Natural killer cell (primary cell): ENCODE results near the gene CC2D1A. TPM values are rescaled to one million over a fixed set of nuclear protein-coding genes. Genes with fewer than 3 reads are reported as not detected.
"Not testable (repeated sequence)": the region's sequence is repeated elsewhere in the genome, so short reads cannot be mapped to it uniquely, and the experiment has no call there.

Source experiments
- ATAC-seq, 3 donors: fragments of 150-1000 bp in 2 of 3; fragments of 200-7000 bp in 1 of 3; cut with Tn5 transposase; 1 replicate in 1 of 3; 2 replicates in 2 of 3; pipeline ENCODE4 v1.10.0; 2021; ENCODE audit warnings: mild to moderate bottlenecking in 2 of 3, moderate library complexity in 2 of 3
- DNase-seq, 2 donors: peaks; one replicate each; pipeline versions ENCODE4 v3.0.0 to v3.0.0-alpha.2; 2013 to 2021; ENCODE audit warnings: mixed read lengths in 1 of 2
- H3K27ac ChIP-seq: one replicate; pipeline ENCODE4 v1.5.1; 2013; ENCODE audit warnings: mild to moderate bottlenecking, low read length
- H3K27me3 ChIP-seq: one replicate; pipeline ENCODE4 v1.6.1; 2013; ENCODE audit warnings: low read length; ENCODE audit not compliant: control insufficient read depth, insufficient read depth
- H3K36me3 ChIP-seq: one replicate; pipeline ENCODE4 v1.6.1; 2013; ENCODE audit warnings: low read length; ENCODE audit not compliant: control insufficient read depth, insufficient read depth
- H3K4me1 ChIP-seq: one replicate; pipeline ENCODE4 v1.6.1; 2013; ENCODE audit warnings: low read length; ENCODE audit not compliant: control insufficient read depth, insufficient read depth
- H3K4me3 ChIP-seq: one replicate; pipeline ENCODE4 v1.5.1; 2013; ENCODE audit warnings: low read length
- H3K9me3 ChIP-seq: one replicate; pipeline ENCODE4 v1.6.1; 2013; ENCODE audit warnings: low read length; ENCODE audit not compliant: control insufficient read depth, insufficient read depth
- H3K27ac Mint-ChIP-seq, 2 donors: one replicate each; pipeline ENCODE4 v1.8.0; 2022; ENCODE audit warnings: mild to moderate bottlenecking in 2 of 2, mixed read lengths in 2 of 2, moderate library complexity in 1 of 2
- H3K27me3 Mint-ChIP-seq, 2 donors: one replicate each; pipeline ENCODE4 v1.8.0; 2022; ENCODE audit warnings: low read depth in 2 of 2, mixed read lengths in 2 of 2
- H3K36me3 Mint-ChIP-seq: one replicate; pipeline ENCODE4 v1.8.0; 2022; ENCODE audit warnings: mixed read lengths
- H3K4me1 Mint-ChIP-seq, 2 donors: one replicate each; pipeline ENCODE4 v1.8.0; 2022; ENCODE audit warnings: mixed read lengths in 2 of 2
- H3K4me3 Mint-ChIP-seq: one replicate; pipeline ENCODE4 v1.8.0; 2022; ENCODE audit warnings: mild to moderate bottlenecking, moderate library complexity, mixed read lengths
- H3K9me3 Mint-ChIP-seq, 2 donors: one replicate each; pipeline ENCODE4 v1.8.0; 2022; ENCODE audit warnings: mixed read lengths in 2 of 2
- WGBS: methylation state at CpG from one replicate; pipeline ENCODE4 v1.1.7; 2013; ENCODE audit warnings: missing lambda C conversion rate; ENCODE audit not compliant: insufficient coverage; 5-methylcytosine and 5-hydroxymethylcytosine counted together
- intact Hi-C: fragments of 100-400 bp; cut with micrococcal nuclease; formaldehyde crosslinking; loops from one replicate; pipeline ENCODE4 v1.14.2; 2022
- total RNA-seq, 4 donors: library from RNA; stranded (reverse); fragments of 120-200 nt in 1 of 4; gene quantifications; one replicate each; pipeline versions ENCODE4 v1.2.3 to v1.2.4, GENCODE V29; 2013 to 2022
- TF ChIP-seq, protein P1 (sequence below): fragments of 200-600 bp; IDR thresholded peaks from one replicate; pipeline ENCODE4 v1.8.0; 2022; ENCODE audit warnings: antibody characterized with exemption

Gene CC2D1A
- total RNA-seq, 3 donors from 2014 or later (not counting 1 experiment from before 2014, with no cell fraction given), result 42.8 to 49.3 (median 48.4) TPM

DNA sequence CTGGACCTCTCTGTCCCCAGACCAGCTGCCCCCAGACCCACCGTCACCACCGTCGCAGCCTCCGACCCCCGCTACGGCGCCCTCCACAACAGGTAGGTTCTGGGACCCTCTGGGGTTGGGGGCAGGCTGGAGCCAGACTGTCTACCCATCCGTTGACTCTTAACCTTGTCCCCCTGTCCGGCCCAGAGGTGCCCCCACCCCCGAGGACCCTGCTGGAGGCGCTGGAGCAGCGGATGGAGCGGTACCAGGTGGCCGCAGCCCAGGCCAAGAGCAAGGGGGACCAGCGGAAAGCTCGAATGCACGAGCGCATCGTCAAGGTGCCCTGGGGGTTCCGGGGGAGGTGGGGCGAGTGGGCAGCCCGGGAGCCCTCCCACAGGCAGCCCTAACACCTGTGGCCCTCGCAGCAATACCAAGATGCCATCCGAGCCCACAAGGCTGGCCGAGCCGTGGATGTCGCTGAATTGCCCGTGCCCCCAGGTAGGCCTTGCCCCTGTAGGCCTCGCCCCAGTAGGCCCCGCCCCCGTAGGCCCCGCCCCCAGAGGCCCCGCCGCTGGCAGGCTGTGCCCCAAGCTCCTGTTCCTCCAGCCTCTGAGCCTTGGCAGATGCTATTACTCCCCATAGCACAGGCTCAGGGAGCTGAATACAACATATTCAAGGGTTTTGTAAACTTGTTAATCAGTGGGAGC lies 12.9 kb downstream of the CC2D1A start:
- H3K27me3 Mint-ChIP-seq, result no peaks in the 10 kb centered on the region
- no peaks in the 10 kb centered on the region for H3K9me3 Mint-ChIP-seq
- WGBS, result 97% methylated on average over 31 of the region's 34 CpGs
- intact Hi-C loops, result no loop called here
- H3K4me3 ChIP-seq, result no peak overlapping the region
- H3K27me3 ChIP-seq, result no peaks in the 10 kb centered on the region
- no peak for DNase-seq
- no peak overlapping the region for H3K4me3 Mint-ChIP-seq
- no peaks in the 10 kb centered on the region for H3K4me1 Mint-ChIP-seq
- H3K9me3 ChIP-seq, result no peaks in the 10 kb centered on the region
- H3K27ac Mint-ChIP-seq, result no peak overlapping the region
- no peaks in the 10 kb centered on the region for H3K36me3 Mint-ChIP-seq
- TF ChIP-seq, protein P1, sequence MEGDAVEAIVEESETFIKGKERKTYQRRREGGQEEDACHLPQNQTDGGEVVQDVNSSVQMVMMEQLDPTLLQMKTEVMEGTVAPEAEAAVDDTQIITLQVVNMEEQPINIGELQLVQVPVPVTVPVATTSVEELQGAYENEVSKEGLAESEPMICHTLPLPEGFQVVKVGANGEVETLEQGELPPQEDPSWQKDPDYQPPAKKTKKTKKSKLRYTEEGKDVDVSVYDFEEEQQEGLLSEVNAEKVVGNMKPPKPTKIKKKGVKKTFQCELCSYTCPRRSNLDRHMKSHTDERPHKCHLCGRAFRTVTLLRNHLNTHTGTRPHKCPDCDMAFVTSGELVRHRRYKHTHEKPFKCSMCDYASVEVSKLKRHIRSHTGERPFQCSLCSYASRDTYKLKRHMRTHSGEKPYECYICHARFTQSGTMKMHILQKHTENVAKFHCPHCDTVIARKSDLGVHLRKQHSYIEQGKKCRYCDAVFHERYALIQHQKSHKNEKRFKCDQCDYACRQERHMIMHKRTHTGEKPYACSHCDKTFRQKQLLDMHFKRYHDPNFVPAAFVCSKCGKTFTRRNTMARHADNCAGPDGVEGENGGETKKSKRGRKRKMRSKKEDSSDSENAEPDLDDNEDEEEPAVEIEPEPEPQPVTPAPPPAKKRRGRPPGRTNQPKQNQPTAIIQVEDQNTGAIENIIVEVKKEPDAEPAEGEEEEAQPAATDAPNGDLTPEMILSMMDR, result no peak
- H3K27ac ChIP-seq, result no peak overlapping the region
- H3K36me3 ChIP-seq, result peaks cover 51% of the 10 kb centered on the region
- no peaks in the 10 kb centered on the region for H3K4me1 ChIP-seq
- no peak for ATAC-seq

DNA sequence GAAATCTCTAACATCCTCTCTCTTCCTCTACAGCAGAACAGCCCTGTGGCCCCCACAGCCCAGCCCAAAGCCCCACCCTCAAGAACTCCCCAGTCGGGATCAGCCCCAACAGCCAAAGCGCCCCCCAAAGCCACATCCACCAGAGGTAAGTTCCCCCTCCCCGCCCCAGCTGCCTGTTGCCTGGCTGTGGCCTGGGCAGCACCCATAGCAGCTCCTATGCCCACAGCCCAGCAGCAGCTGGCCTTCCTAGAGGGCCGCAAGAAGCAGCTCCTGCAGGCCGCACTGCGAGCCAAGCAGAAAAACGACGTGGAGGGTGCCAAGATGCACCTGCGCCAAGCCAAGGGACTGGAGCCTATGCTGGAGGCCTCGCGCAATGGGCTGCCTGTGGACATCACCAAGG lies 14.5 kb downstream of the CC2D1A start:
- intact Hi-C loops, result no loop called here
- no peak overlapping the region for H3K27ac ChIP-seq
- H3K27me3 Mint-ChIP-seq, result no peaks in the 10 kb centered on the region
- H3K27ac Mint-ChIP-seq, result peak overlapping the region in 1 of 2 donors; percentile 63
- no peaks in the 10 kb centered on the region for H3K4me1 ChIP-seq
- H3K36me3 Mint-ChIP-seq, result no peaks in the 10 kb centered on the region
- ATAC-seq (no peak), DNase-seq (no peak)
- no peaks in the 10 kb centered on the region for H3K27me3 ChIP-seq
- H3K9me3 Mint-ChIP-seq, result no peaks in the 10 kb centered on the region
- TF ChIP-seq, protein P1, result no peak
- peaks cover 50% of the 10 kb centered on the region for H3K36me3 ChIP-seq
- H3K9me3 ChIP-seq, result no peaks in the 10 kb centered on the region
- no peaks in the 10 kb centered on the region for H3K4me1 Mint-ChIP-seq
- WGBS, result 99% methylated on average over 11 of the region's 11 CpGs
- no peak overlapping the region for H3K4me3 Mint-ChIP-seq
- H3K4me3 ChIP-seq, result no peak overlapping the region

DNA sequence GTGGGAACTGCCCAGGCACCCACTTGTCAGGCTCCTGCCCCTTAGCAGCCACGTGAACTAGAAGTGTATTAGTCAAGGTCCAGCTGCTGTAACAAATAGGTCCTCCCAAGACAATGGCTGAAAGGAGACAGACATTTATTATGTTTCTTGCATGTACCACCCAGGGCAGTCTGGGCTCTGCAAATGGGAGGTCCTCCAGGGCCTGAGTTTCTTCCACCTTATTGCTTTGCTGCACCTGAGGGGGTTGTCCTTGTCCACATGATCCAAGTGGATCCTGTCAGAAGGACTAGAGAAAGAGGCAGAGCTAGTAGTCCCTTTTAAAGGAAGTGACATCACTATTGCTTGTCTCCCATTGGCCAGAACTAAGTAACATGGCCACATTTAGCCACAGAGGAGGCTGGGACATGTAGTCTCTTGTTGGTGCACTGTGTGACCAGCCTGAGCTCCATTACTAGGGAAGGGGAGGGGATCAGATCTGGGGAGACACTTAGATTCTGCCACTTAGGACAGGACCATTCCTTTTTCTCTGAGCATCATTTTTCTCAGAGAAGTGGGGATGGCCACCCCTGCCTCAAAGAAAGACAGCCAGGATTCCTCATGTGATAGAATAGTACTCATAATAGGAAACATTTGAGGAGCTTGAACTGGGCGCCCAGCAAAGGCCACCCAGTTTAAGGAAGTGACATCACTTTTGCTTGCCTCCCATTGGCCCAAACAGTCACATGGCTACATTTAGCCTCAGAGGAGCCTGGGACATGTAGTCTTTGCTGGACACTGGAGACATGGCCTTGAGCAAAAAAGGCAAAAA lies 15.1 kb downstream of the CC2D1A start:
- peak; percentile 25 to 53 for DNase-seq
- no peaks in the 10 kb centered on the region for H3K4me1 Mint-ChIP-seq

DNA sequence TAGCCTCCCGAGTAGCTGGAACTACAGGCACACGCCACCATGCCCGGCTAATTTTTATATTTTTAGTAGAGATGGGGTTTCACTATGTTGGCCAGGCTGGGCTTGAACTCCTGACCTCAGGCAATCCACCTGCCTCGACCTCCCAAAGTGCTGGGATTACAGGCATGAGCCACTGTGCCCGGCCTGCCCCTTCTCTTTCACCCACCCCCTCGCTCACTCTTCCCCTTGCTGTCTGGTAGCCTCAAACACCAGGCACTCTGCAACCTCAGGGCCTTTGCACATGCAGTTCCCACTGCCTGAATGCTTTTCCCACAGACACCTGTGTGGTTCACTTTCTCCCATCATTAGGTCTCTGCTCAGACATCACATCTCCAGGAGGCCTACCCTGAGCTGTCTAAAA lies 16.1 kb downstream of the CC2D1A start:
- not testable (repeated sequence) for H3K9me3 Mint-ChIP-seq

More for the DNA sequence above, 15.1 kb downstream of the CC2D1A start:
- no peaks in the 10 kb centered on the region for H3K9me3 ChIP-seq
- Mint-ChIP-seq H3K27me3 (no peaks in the 10 kb centered on the region), H3K27ac (peak overlapping the region in 1 of 2 donors; percentile 63), H3K36me3 (no peaks in the 10 kb centered on the region), H3K4me3 (no peak overlapping the region), H3K9me3 (no peaks in the 10 kb centered on the region)
- H3K36me3 ChIP-seq, result peaks cover 48% of the 10 kb centered on the region
- H3K27ac ChIP-seq, result no peak overlapping the region
- H3K4me1 ChIP-seq, result no peaks in the 10 kb centered on the region
- TF ChIP-seq, protein P1, result no peak
- H3K27me3 ChIP-seq, result no peaks in the 10 kb centered on the region
- intact Hi-C loops, result no loop called here
- WGBS, result 88% methylated on average over 2 of the region's 2 CpGs
- ATAC-seq, result peak; percentile 74 to 88 (median 85)
- H3K4me3 ChIP-seq, result no peak overlapping the region

More for the DNA sequence above, 16.1 kb downstream of the CC2D1A start:
- H3K27ac ChIP-seq, intact Hi-C loops, H3K36me3 Mint-ChIP-seq, H3K27me3 Mint-ChIP-seq, DNase-seq, H3K9me3 ChIP-seq, ATAC-seq, H3K4me3 Mint-ChIP-seq, H3K27me3 ChIP-seq, H3K4me1 ChIP-seq, H3K4me3 ChIP-seq, H3K4me1 Mint-ChIP-seq: not testable (repeated sequence)
- WGBS, result 97% methylated on average over 6 of the region's 6 CpGs
- H3K36me3 ChIP-seq, result peaks cover 51% of the 10 kb centered on the region
- H3K27ac Mint-ChIP-seq, result peak overlapping the region in 1 of 2 donors; percentile 21
